Measurements from ENCODE around the gene RIMS4. TPM values are rescaled to one million over a fixed set of nuclear protein-coding genes. Genes with fewer than 3 reads are reported as not detected.

The RIMS4 gene
- total RNA-seq, 1 donor from 2014 or later = not detected

DNA sequence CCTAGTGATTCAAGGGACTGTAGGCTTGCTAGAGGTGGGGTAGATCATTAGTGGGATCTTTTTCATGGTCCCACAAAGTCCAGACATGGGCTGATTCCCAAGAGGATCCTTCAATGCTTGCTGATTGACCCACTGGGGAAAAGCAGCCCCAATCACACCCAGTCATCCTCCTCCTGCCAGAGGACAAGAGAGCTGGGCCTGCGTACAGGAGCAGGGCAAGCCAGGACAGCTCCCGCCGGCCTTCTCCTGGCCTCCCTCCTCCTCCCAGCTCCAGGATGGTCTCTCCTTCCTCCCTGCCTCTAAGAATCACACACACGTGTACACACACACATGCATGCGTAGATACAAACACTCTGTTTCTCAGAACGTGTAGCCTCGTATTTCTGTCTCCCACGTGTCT is 37.7 kb downstream of the RIMS4 start:
- DNase-seq (no peak), ATAC-seq (ENCODE audit: low read depth) (no peak)
- H3K9me3 Mint-ChIP-seq = no peaks in the 10 kb centered on the region
- H3K4me3 Mint-ChIP-seq = no peak overlapping the region
- intact Hi-C loops (cut with micrococcal nuclease) = no loop called here
- H3K27ac Mint-ChIP-seq = no peak overlapping the region
- peaks cover 11% of the 10 kb centered on the region for H3K27me3 Mint-ChIP-seq
- TF ChIP-seq, protein P1, sequence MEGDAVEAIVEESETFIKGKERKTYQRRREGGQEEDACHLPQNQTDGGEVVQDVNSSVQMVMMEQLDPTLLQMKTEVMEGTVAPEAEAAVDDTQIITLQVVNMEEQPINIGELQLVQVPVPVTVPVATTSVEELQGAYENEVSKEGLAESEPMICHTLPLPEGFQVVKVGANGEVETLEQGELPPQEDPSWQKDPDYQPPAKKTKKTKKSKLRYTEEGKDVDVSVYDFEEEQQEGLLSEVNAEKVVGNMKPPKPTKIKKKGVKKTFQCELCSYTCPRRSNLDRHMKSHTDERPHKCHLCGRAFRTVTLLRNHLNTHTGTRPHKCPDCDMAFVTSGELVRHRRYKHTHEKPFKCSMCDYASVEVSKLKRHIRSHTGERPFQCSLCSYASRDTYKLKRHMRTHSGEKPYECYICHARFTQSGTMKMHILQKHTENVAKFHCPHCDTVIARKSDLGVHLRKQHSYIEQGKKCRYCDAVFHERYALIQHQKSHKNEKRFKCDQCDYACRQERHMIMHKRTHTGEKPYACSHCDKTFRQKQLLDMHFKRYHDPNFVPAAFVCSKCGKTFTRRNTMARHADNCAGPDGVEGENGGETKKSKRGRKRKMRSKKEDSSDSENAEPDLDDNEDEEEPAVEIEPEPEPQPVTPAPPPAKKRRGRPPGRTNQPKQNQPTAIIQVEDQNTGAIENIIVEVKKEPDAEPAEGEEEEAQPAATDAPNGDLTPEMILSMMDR (IDR thresholded peaks at IDR 0.05) = no peak
- H3K36me3 Mint-ChIP-seq (ENCODE audit: low read depth) = no peaks in the 10 kb centered on the region
- CTCF ChIA-PET = no interaction called here
- POLR2A ChIA-PET = no interaction called here
- H3K4me1 Mint-ChIP-seq = peaks cover 17% of the 10 kb centered on the region

DNA sequence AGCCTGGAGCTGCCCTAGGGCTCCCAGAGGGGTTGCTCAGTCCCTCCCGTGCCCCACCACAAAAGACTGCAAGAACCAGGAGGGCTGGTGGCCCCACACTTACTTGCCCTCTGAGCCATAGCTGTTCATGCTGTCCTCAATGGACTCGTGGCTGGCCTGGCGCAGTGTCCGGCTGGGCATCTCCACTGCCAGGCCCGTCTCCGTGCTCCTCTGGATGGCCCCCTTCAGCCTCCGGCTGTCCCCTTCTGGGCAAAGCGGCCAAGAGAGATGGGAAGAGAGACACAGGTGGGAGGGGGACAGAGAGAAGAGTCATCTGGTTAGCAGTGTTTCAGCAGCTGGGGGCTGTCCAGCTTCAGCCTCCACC is 39.2 kb downstream of the RIMS4 start:
- Mint-ChIP-seq H3K4me3 (no peak overlapping the region), H3K36me3 (ENCODE audit: low read depth) (no peaks in the 10 kb centered on the region), H3K27ac (no peak overlapping the region), H3K9me3 (no peaks in the 10 kb centered on the region), H3K27me3 (peaks cover 13% of the 10 kb centered on the region), H3K4me1 (peaks cover 17% of the 10 kb centered on the region)
- DNase-seq = no peak
- ChIA-PET POLR2A (no interaction called here), CTCF (no interaction called here)
- ATAC-seq (ENCODE audit: low read depth) = no peak
- intact Hi-C loops (cut with micrococcal nuclease) = no loop called here
- TF ChIP-seq, protein P1 (IDR thresholded peaks at IDR 0.05) = no peak

DNA sequence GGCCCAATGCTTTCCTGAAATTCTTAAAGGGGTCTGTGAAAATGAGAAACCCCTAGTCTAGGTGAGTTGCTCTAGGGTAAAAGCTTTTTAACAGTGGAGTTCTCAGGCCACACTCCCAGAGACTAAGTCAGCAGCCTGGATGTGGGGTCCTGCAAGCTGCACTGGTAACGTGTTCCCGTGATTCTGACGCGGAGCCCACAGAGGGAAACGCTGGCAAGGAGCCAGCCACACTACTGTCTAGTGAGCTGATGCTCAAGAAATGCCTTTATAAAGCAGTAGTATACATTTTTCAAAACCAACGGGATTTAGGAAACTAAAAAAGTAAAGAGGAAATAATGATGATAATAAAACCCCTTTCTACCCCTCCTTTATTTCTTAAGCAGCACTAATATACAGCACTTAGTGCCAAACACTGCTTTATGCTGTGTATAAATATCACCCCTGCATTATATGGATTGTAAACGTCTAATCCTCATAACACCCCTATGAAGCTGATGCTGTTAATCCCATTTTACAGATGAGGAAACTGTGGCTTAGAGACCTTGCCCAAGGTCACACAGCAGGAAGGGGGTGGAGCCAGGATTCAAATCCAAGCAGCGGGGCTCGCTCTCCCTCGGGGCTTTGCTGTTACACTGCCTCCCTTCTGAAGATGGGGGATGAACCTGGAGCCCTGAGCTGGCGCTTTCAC is 39.7 kb downstream of the RIMS4 start:
- DNase-seq (no peak), ATAC-seq (ENCODE audit: low read depth) (no peak)
- POLR2A ChIA-PET = no interaction called here
- peaks cover 14% of the 10 kb centered on the region for H3K27me3 Mint-ChIP-seq
- no peak overlapping the region for H3K27ac Mint-ChIP-seq
- no peaks in the 10 kb centered on the region for H3K36me3 Mint-ChIP-seq (ENCODE audit: low read depth)
- H3K4me3 Mint-ChIP-seq = no peak overlapping the region
- TF ChIP-seq, protein P1 (IDR thresholded peaks at IDR 0.05) = no peak
- H3K4me1 Mint-ChIP-seq = peaks cover 17% of the 10 kb centered on the region
- intact Hi-C loops (cut with micrococcal nuclease) = no loop called here
- CTCF ChIA-PET = no interaction called here
- no peaks in the 10 kb centered on the region for H3K9me3 Mint-ChIP-seq

DNA sequence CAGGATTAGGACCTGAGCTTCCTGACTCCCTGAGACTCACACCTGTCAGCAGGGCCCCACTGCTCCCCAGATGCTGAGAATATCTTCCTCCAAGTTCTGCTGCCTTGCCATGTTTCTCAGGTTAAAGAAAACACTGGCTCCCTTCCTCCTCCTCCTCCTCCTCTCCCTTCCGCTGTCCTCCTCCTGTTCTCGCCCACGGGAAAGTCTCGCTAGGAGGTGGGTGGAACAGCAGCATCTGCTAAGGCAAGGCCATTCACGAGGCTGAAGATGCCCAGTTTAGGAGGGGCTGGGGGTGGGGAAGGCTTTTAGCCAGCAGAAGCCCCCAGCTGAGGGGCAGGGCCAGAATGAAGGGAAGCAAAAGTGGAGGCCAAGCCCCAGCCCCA is 40.9 kb downstream of the RIMS4 start:
- no peaks in the 10 kb centered on the region for H3K36me3 Mint-ChIP-seq (ENCODE audit: low read depth)
- DNase-seq = no peak
- H3K9me3 Mint-ChIP-seq = no peaks in the 10 kb centered on the region
- ChIA-PET CTCF (no interaction called here), POLR2A (no interaction called here)
- TF ChIP-seq, protein P1 (IDR thresholded peaks at IDR 0.05) = no peak
- no peak overlapping the region for H3K27ac Mint-ChIP-seq
- H3K4me1 Mint-ChIP-seq = peaks cover 17% of the 10 kb centered on the region
- intact Hi-C loops (cut with micrococcal nuclease) = no loop called here
- no peak overlapping the region for H3K4me3 Mint-ChIP-seq
- peaks cover 15% of the 10 kb centered on the region for H3K27me3 Mint-ChIP-seq
- no peak for ATAC-seq (ENCODE audit: low read depth)

DNA sequence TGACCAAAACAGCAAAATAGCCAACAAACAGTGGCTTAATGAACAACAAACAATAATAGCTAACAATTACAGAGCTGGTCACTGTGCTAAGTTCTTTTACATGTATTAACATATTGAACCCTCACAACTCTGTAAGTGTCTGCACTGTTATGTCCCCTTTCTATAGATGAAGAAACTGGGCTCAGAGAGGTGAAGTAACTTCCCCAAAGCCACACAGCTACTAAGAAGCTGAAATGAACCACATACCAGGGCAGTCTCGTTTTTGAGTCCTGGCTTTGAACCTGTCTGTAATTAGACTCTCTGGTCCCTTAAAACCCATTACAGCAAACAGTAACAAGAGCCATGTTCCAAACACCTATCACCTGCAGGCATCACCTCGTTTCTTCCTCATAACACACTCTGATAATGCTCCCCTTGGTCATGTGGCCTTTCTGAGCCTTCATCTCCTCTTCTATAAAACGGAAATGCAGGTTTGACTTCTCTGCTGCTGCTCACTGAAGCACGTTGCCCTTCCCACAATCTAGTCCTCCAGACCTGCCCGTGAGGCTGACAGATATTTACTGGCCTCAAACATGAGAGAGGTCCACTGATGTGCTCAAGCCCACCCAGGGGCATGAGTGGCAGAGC is 41.4 kb downstream of the RIMS4 start:
- TF ChIP-seq, protein P1 (IDR thresholded peaks at IDR 0.05) = no peak
- no peak for DNase-seq
- H3K36me3 Mint-ChIP-seq (ENCODE audit: low read depth) = no peaks in the 10 kb centered on the region
- intact Hi-C loops (cut with micrococcal nuclease) = no loop called here
- H3K9me3 Mint-ChIP-seq = no peaks in the 10 kb centered on the region
- H3K4me1 Mint-ChIP-seq = peaks cover 17% of the 10 kb centered on the region
- POLR2A ChIA-PET = no interaction called here
- peaks cover 20% of the 10 kb centered on the region for H3K27me3 Mint-ChIP-seq
- CTCF ChIA-PET = no interaction called here
- H3K4me3 Mint-ChIP-seq = no peak overlapping the region
- no peak overlapping the region for H3K27ac Mint-ChIP-seq
- ATAC-seq (ENCODE audit: low read depth) = peak; percentile 37
